A673 (cell line): ENCODE data around the gene ZNF337. TPM values are rescaled to one million over a fixed set of nuclear protein-coding genes. Genes with fewer than 3 reads are reported as not detected.
A peak's percentile ranks its signal among the peaks of the same experiment; 100 is the strongest.

Experiments
- Bru-seq: library from RNA; stranded (reverse); fragments of 400-500 nt; gene quantifications from one replicate; lab custom pipeline; 2021; lab: Mats Ljungman, UMichigan
- BruChase-seq, 2 experiments: library from RNA; stranded (reverse); fragments of 400-500 nt; gene quantifications; one replicate each; lab custom pipeline; 2021; lab: Mats Ljungman, UMichigan
- BruUV-seq: library from RNA; stranded (reverse); fragments of 400-500 nt; replicated peaks from 2 replicates; lab custom pipeline; 2021; lab: Mats Ljungman, UMichigan
- CTCF ChIA-PET: fragments of 300-600 bp; sonication (Branson Sonifier 250); formaldehyde crosslinking; loops from one replicate; lab custom pipeline; 2022; ENCODE audit warnings: antibody characterized with exemption; lab: Charles Lee
- POLR2A ChIA-PET: fragments of 300-600 bp; sonication (Branson Sonifier 250); formaldehyde crosslinking; loops from one replicate; lab custom pipeline; 2022; ENCODE audit warnings: antibody characterized with exemption; ENCODE audit not compliant: low non-redundant PET; lab: Charles Lee
- DNase-seq: peaks from one replicate; pipeline ENCODE4 v3.0.0-alpha.2; 2015; ENCODE audit warnings: low spot score
- H3K27ac ChIP-seq: fragments of 200-600 bp; sonication (generic); 2 replicates; pipeline ENCODE4 v1.5.1; 2016; ENCODE audit warnings: mixed run types, low read depth, mild to moderate bottlenecking, mixed read lengths, antibody characterized with exemption, low read length; ENCODE audit not compliant: poor library complexity, severe bottlenecking
- H3K27me3 ChIP-seq: fragments of 200-600 bp; sonication (generic); replicated peaks from 2 replicates; pipeline ENCODE4 v1.6.1; 2017; ENCODE audit warnings: mixed run types, low read depth, mild to moderate bottlenecking, mixed read lengths, antibody characterized with exemption, low read length; ENCODE audit not compliant: insufficient read depth, poor library complexity
- H3K36me3 ChIP-seq: fragments of 200-600 bp; sonication (generic); 2 replicates; pipeline ENCODE4 v1.6.1; 2016; ENCODE audit warnings: mixed run types, mild to moderate bottlenecking, mixed read lengths, antibody characterized with exemption, low read length; ENCODE audit not compliant: insufficient read depth, poor library complexity, severe bottlenecking
- H3K4me1 ChIP-seq: fragments of 200-600 bp; sonication (generic); 2 replicates; pipeline ENCODE4 v1.6.1; 2017; ENCODE audit warnings: mixed run types, mild to moderate bottlenecking, mixed read lengths, antibody characterized with exemption, low read length; ENCODE audit not compliant: insufficient read depth, poor library complexity, severe bottlenecking
- H3K4me3 ChIP-seq: fragments of 200-600 bp; sonication (generic); 2 replicates; pipeline ENCODE4 v1.5.1; 2016; ENCODE audit warnings: low read depth, mixed run types, mild to moderate bottlenecking, mixed read lengths, low read length; ENCODE audit not compliant: poor library complexity, severe bottlenecking
- H3K9me3 ChIP-seq: fragments of 200-600 bp; sonication (generic); 2 replicates; pipeline ENCODE4 v1.6.1; 2016; ENCODE audit warnings: mixed run types, low read depth, mild to moderate bottlenecking, mixed read lengths, antibody characterized with exemption, low read length; ENCODE audit not compliant: poor library complexity, severe bottlenecking
- EZH2 ChIP-seq: fragments of 200-600 bp; sonication (generic); IDR thresholded peaks from 2 replicates; pipeline ENCODE4 v1.6.1; 2017; ENCODE audit warnings: borderline replicate concordance, low read depth, mild to moderate bottlenecking, mixed read lengths, antibody characterized with exemption, low read length; ENCODE audit not compliant: poor library complexity, severe bottlenecking
- intact Hi-C: fragments of 100-400 bp; cut with micrococcal nuclease; formaldehyde crosslinking; loops from one replicate; pipeline ENCODE4 v1.10.0; 2022; ENCODE audit not compliant: unreplicated experiment
- long read RNA-seq: library from polyadenylated mRNA; stranded (forward); transcript quantifications from one replicate; pipeline ENCODE4 v2.0.0, GENCODE V29; 2022
- total RNA-seq: library from RNA; stranded (reverse); gene quantifications from 2 replicates; pipeline ENCODE4 v1.2.3, GENCODE V29; 2021
- TF ChIP-seq, protein P1 (sequence below): fragments of 300-800, 200-600 bp; sonication (generic); conservative IDR thresholded peaks from 2 replicates; pipeline ENCODE4 v1.5.1; 2017; ENCODE audit warnings: low read depth, mild to moderate bottlenecking, antibody characterized with exemption, low read length, moderate library complexity, mixed read lengths

Gene ZNF337
- 17.9 and 20.3 TPM in 2 replicates for total RNA-seq
- percentile 85 among the genes with signal in this experiment for Bru-seq, nascent RNA
- BruChase-seq, experiment 1, labeled RNA remaining after a 2-hour chase: percentile 93 among the genes with signal in this experiment
- percentile 85 among the genes with signal in this experiment for BruChase-seq, experiment 2, labeled RNA remaining after a 6-hour chase
- long read RNA-seq, transcript ZNF337-201 (5 exons, 3,205 nt): major isoform, 13 of 23 reads
- long read RNA-seq, partial matches to known transcripts: 2 of 23 reads
- long read RNA-seq, other reads (novel, unspliced or antisense): 7 of 23 reads

GRCh38 chr20:25696371-25697131 is at the start of gene ZNF337:
Gene ZNF337, minus strand, starts transcription at chr20:25696853. Its CDS starts 10,436 bp downstream, at chr20:25686417.
- H3K27ac ChIP-seq: peak within 1 kb of the TSS; percentile 93
- ChIA-PET CTCF (no interaction called here), POLR2A (no interaction called here)
- H3K4me3 ChIP-seq: peak within 1 kb of the TSS; percentile 89
- TF ChIP-seq, protein P1, sequence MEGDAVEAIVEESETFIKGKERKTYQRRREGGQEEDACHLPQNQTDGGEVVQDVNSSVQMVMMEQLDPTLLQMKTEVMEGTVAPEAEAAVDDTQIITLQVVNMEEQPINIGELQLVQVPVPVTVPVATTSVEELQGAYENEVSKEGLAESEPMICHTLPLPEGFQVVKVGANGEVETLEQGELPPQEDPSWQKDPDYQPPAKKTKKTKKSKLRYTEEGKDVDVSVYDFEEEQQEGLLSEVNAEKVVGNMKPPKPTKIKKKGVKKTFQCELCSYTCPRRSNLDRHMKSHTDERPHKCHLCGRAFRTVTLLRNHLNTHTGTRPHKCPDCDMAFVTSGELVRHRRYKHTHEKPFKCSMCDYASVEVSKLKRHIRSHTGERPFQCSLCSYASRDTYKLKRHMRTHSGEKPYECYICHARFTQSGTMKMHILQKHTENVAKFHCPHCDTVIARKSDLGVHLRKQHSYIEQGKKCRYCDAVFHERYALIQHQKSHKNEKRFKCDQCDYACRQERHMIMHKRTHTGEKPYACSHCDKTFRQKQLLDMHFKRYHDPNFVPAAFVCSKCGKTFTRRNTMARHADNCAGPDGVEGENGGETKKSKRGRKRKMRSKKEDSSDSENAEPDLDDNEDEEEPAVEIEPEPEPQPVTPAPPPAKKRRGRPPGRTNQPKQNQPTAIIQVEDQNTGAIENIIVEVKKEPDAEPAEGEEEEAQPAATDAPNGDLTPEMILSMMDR: 0 out of 2 replicates have a peak, but pooled peaks have one; percentile 26
- TF ChIP-seq EZH2: no peak
- H3K9me3 ChIP-seq: peaks cover 12% of the 10 kb centered on the region
- no peaks in the 10 kb centered on the region for H3K36me3 ChIP-seq
- no peaks in the 10 kb centered on the region for H3K4me1 ChIP-seq
- peak; percentile 97 for DNase-seq
- no TSS peak for BruUV-seq
- H3K27me3 ChIP-seq: no peaks in the 10 kb centered on the region
- intact Hi-C loops: no loop called here

GRCh38 chr20:25745738-25746137 is 49.1 kb upstream of the ZNF337 start:
- Histone ChIP-seq H3K9me3 (no peaks in the 10 kb centered on the region), H3K36me3 (no peaks in the 10 kb centered on the region), H3K4me1 (no peaks in the 10 kb centered on the region), H3K27me3 (no peaks in the 10 kb centered on the region), H3K4me3 (no peak overlapping the region), H3K27ac (no peak overlapping the region)
- no peak for DNase-seq
- intact Hi-C loops: no loop called here
- ChIA-PET POLR2A (no interaction called here), CTCF (no interaction called here)
- TF ChIP-seq EZH2: no peak
- TF ChIP-seq, protein P1: no peak
- BruUV-seq: no TSS peak

GRCh38 chr20:25745100-25745499 is 48.4 kb upstream of the ZNF337 start:
- H3K9me3 ChIP-seq: no peaks in the 10 kb centered on the region

More at GRCh38 chr20:25745100-25745499, 48.4 kb upstream of the ZNF337 start:
- no peaks in the 10 kb centered on the region for H3K4me1 ChIP-seq
- BruUV-seq: no TSS peak
- no peaks in the 10 kb centered on the region for H3K36me3 ChIP-seq
- no peak for DNase-seq
- H3K27ac ChIP-seq: no peak overlapping the region
- ChIA-PET CTCF (no interaction called here), POLR2A (no interaction called here)
- no peak overlapping the region for H3K4me3 ChIP-seq
- TF ChIP-seq EZH2: no peak
- TF ChIP-seq, protein P1: no peak
- intact Hi-C loops: no loop called here
- no peaks in the 10 kb centered on the region for H3K27me3 ChIP-seq
